Myocyte (in vitro differentiated cells): ENCODE measurements around the gene OXA1L. TPM values are rescaled to one million over a fixed set of nuclear protein-coding genes. Genes with fewer than 3 reads are reported as not detected.
A peak's percentile ranks its signal among the peaks of the same experiment; 100 is the strongest.
"Not testable (repeated sequence)": the region's sequence is repeated elsewhere in the genome, so short reads cannot be mapped to it uniquely, and the experiment has no call there.

ENCODE experiments used
- DNase-seq: peaks from one replicate; pipeline ENCODE4 v3.0.0-alpha.2; 2012; ENCODE audit warnings: low read depth
- polyA plus RNA-seq: library from polyadenylated mRNA; unstranded; fragments of >200 nt; gene quantifications from one replicate; pipeline ENCODE4 v1.2.1, GENCODE V29; 2012; ENCODE audit warnings: missing spikeins
- total RNA-seq: library from RNA; depleted of rRNA; stranded (reverse); fragments of >200 nt; gene quantifications from 2 replicates; pipeline ENCODE4 v1.2.3, GENCODE V29; 2014

The OXA1L gene
- 119 and 141 TPM in 2 replicates for total RNA-seq
- polyA plus RNA-seq = 106 TPM

GRCh38 chr14:22766457-22767322 lies at the start of gene OXA1L:
Gene OXA1L (plus strand): TSS chr14:22766688. CDS start chr14:22766702, 14 bp downstream.
- peak; percentile 99 for DNase-seq

GRCh38 chr14:22718091-22718490 lies 48.4 kb upstream of the OXA1L start:
- DNase-seq = no peak

GRCh38 chr14:22721213-22721612 lies 45.3 kb upstream of the OXA1L start:
- no peak for DNase-seq

GRCh38 chr14:22723815-22724214 lies 42.7 kb upstream of the OXA1L start:
- DNase-seq = no peak

- DNase-seq = not testable (repeated sequence)
Observed at GRCh38 chr14:22724847-22725246, 41.6 kb upstream of the OXA1L start.

- not testable (repeated sequence) for DNase-seq
Observed at GRCh38 chr14:22725374-22725773, 41.1 kb upstream of the OXA1L start.

- DNase-seq = no peak
Observed at GRCh38 chr14:22726012-22726411, 40.5 kb upstream of the OXA1L start.

- not testable (repeated sequence) for DNase-seq
Observed at GRCh38 chr14:22732062-22732461, 34.4 kb upstream of the OXA1L start.

- no peak for DNase-seq
Observed at GRCh38 chr14:22733829-22734228, 32.7 kb upstream of the OXA1L start.

GRCh38 chr14:22735096-22735495 lies 31.4 kb upstream of the OXA1L start:
- no peak for DNase-seq

GRCh38 chr14:22736384-22736783 lies 30.1 kb upstream of the OXA1L start:
- DNase-seq = not testable (repeated sequence)

- no peak for DNase-seq
Observed at GRCh38 chr14:22737052-22737451, 29.4 kb upstream of the OXA1L start.

- DNase-seq = no peak
Observed at GRCh38 chr14:22739423-22739822, 27.1 kb upstream of the OXA1L start.

- no peak for DNase-seq
Observed at GRCh38 chr14:22740020-22740419, 26.5 kb upstream of the OXA1L start.

GRCh38 chr14:22747769-22748168 lies 18.7 kb upstream of the OXA1L start:
- no peak for DNase-seq

GRCh38 chr14:22748206-22748605 lies 18.3 kb upstream of the OXA1L start:
- DNase-seq = no peak

GRCh38 chr14:22748631-22749068 lies 17.8 kb upstream of the OXA1L start:
- no peak for DNase-seq

GRCh38 chr14:22752422-22752821 lies 14.1 kb upstream of the OXA1L start:
- no peak for DNase-seq

GRCh38 chr14:22753586-22753985 lies 12.9 kb upstream of the OXA1L start:
- no peak for DNase-seq

- not testable (repeated sequence) for DNase-seq
Observed at GRCh38 chr14:22757972-22758650, 8.4 kb upstream of the OXA1L start.

- no peak for DNase-seq
Observed at GRCh38 chr14:22761734-22762133, 4.8 kb upstream of the OXA1L start.

GRCh38 chr14:22764382-22764781 lies 2.1 kb upstream of the OXA1L start:
- DNase-seq = no peak

GRCh38 chr14:22767323-22767589 lies 768 bp downstream of the OXA1L start:
- DNase-seq = no peak
